SKM-1 (cell line): ENCODE results near the gene TACC2.

Source experiments
- DNase-seq: peaks from one replicate; lab custom pipeline; 2025; ENCODE audit not compliant: unreplicated experiment; lab: John Stamatoyannopoulos, UW

The TACC2 gene

GRCh38 chr10:122245136-122245535, 256.2 kb downstream of the TACC2 start:
- DNase-seq = no peak

- DNase-seq = no peak
Measured at GRCh38 chr10:122245897-122246296, 256.9 kb downstream of the TACC2 start.

DNA sequence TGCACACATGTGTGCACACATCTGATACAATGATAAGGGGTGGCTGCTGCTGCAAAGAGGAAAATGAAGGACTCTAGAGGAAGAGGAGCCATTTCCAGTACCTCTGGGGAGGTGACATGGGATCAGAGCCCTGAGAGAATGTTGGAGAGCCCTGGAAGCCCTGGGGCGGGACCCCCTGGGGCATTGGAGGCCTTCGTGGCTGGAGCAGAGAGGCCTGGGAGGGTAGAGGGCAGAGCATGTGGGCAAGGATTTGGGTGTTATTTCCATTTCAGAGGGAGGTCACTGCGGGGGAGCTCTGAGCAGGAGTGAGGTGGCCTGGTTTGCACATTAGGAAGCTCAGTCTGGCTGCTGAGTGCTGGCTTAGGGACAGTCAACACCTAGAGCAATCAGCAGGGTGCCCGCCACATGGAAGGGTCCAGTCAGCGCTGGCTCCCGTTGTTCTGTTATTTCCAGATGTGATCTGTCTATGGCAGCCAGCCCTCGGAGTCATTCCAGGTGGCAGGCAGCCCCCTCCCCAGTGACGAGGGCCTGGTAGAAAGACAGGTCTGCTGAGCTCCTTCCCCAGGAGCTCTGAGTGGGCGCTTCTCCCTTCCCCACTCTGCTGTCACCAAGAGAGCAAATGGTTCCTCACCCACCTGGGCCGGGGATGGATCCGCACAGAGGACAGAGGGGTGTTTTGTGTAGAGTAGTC, 258.0 kb downstream of the TACC2 start:
- no peak for DNase-seq

GRCh38 chr10:122248356-122249302, 259.7 kb downstream of the TACC2 start:
- no peak for DNase-seq

- DNase-seq = no peak
Measured at GRCh38 chr10:122249303-122249850, 260.4 kb downstream of the TACC2 start.

- no peak for DNase-seq
Measured at GRCh38 chr10:122249991-122250750, 261.2 kb downstream of the TACC2 start.

DNA sequence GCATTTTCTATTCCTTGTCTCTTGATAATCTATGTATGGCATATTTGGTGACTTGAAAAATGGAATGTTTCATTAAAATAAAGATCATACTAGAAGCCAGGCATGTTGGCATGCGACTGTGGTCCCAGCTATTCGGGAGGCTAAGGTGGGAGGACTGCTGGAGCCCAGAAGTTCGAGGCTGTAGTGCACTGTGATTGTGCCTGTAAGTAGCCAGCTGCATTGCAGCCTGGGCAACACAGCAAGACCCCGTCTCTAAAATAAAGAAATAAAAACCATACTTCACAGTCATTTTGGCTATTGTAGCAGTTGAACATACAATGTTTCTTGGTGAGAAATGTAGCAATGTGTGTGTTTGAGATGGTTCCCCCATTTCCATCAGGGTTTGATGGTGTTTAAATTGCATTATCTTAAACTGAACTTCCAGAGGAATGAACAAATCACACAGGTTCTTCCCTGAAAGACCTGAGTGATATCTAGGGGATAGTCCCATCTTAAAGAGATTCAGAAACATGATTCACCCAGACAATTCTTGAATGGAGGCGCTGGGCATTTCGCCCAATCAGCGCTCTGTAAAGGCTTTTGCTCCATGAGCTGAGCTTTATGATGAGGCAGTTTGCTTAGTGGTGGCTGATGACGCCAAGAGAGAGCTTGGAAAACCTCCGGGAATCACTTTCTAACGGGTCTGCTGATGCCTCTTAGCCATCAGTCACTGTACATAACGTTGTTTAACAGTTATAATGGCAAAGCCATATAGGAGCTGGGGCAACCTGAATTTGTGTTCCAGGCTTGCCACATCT, 262.7 kb downstream of the TACC2 start:
- no peak for DNase-seq

DNA sequence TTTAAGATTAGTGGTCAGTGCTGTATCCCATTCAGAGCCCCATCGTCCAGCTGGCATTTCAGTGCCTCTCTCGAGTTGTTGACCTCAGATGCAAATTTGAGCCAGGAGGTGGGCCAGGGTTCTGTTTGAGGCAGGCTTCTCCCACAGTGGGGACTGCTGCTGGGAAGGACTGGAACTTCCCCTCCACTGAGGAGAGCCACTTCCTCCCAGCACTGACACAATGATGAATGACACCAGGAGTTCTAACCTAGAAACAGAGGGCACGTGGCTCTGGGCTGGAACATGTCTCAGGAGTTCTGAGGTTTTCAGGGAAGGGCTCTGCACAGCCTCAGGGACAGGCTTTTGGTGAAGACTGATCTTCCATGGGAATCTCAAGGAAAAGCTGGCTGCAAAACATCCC, 263.8 kb downstream of the TACC2 start:
- no peak for DNase-seq

DNA sequence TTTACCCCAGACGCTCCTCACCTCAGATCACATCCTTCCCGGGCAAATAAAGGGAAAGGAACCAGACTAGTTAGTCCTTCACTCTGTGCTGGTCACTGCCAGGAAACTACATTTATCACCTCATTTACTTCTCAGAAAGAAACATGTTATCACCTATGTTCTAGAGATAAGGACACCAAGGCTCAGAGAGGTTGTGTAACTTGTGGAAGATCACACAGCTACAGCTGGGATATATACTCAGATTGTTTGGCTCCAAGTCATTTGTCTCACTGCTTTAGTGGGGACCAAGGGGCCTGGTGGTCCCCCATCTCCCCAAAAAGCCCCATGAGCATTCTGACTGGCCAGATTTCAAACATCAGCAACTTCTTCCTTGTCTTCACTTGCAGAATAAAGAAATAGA, 264.6 kb downstream of the TACC2 start:
- no peak for DNase-seq

GRCh38 chr10:122254831-122255230, 265.9 kb downstream of the TACC2 start:
- no peak for DNase-seq

GRCh38 chr10:122255509-122256301, 266.7 kb downstream of the TACC2 start:
- no peak for DNase-seq

- DNase-seq = no peak
Measured at GRCh38 chr10:122257041-122257440, 268.1 kb downstream of the TACC2 start.

GRCh38 chr10:122258136-122259074, 269.4 kb downstream of the TACC2 start:
- no peak for DNase-seq

GRCh38 chr10:122259075-122259466, 270.1 kb downstream of the TACC2 start:
- DNase-seq = no peak

- no peak for DNase-seq
Measured at GRCh38 chr10:122261584-122261983, 272.6 kb downstream of the TACC2 start.

DNA sequence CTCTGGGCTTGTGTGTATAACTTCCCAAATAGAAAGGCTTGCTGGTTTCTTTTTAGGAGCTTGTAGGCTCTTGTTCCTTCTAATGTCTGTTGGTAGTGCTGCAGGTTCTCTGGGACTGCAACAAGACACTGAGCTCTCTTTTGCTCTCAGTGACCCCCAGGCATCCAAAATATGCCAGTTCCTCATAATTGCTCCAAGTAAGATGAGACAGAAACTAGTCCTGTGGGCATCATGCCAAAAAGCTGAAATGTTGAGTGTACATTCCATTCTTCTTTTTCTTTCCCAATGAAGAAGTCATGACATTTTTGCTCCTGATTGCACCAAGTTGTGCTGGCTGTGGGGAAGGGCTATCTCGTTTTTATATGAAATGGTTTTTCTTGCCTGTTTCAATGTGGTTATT, 275.0 kb downstream of the TACC2 start:
- DNase-seq = no peak

GRCh38 chr10:122264436-122264835, 275.5 kb downstream of the TACC2 start:
- DNase-seq = no peak

GRCh38 chr10:122264931-122265330, 276.0 kb downstream of the TACC2 start:
- DNase-seq = no peak

GRCh38 chr10:122265896-122266295, 276.9 kb downstream of the TACC2 start:
- DNase-seq = no peak
